ENCODE results near the gene SIRT6. TPM values are rescaled to one million over a fixed set of nuclear protein-coding genes. Genes with fewer than 3 reads are reported as not detected.

The SIRT6 gene
- total and polyA plus RNA-seq, 2 of the 4 experiments (the other 2 are of a cell fraction): 3.9 to 25.3 TPM

GRCh38 chr19:4124638-4125037 lies 57.7 kb downstream of the SIRT6 start:
- Histone ChIP-seq H2BK20ac (ENCODE audit: low read depth, low read length) (no peak overlapping the region; the same call in 1 of the 2 replicates), H3K79me1 (ENCODE audit: low read depth in 1 of 2, low read length in 2 of 2) (peaks cover 4 to 31% of the 10 kb centered on the region in 2 experiments; a peak in 3 of 4 replicates), H3K4me1 (ENCODE audit: control insufficient read depth, insufficient read depth, low read length) (peaks cover 12% of the 10 kb centered on the region), H2BK15ac (ENCODE audit: low read depth, low read length) (peak overlapping the region; percentile 74; the same call in 2 of the 3 replicates), H2BK120ac (ENCODE audit: low read depth, low read length) (no peak overlapping the region), H3K27me3 (ENCODE audit: control insufficient read depth, insufficient read depth, low read length) (no peaks in the 10 kb centered on the region), H3K27ac (ENCODE audit: insufficient read depth, low read length) (peak overlapping the region; percentile 4; the same call in 1 of the 2 replicates), H4K91ac (ENCODE audit: insufficient read depth, low read depth, low read length) (peak overlapping the region; percentile 73), H2BK5ac (ENCODE audit: low read depth, low read length, poor library complexity, severe bottlenecking) (no peak overlapping the region), H3K4me2 (ENCODE audit: low read depth, low read length) (peak overlapping the region; percentile 69), H2AK9ac (replicated peaks; ENCODE audit: low read depth, low read length, poor library complexity) (peak overlapping the region; percentile 60), H2AFZ (replicated peaks; ENCODE audit: low read length, poor library complexity) (peak overlapping the region; percentile 68), H3K4ac (ENCODE audit: low read depth, low read length) (peak overlapping the region; percentile 64), H3K9ac (ENCODE audit: low read depth, low read length) (peak overlapping the region; percentile 96), H3K56ac (ENCODE audit: extremely low read depth, insufficient read depth, low read length) (peak overlapping the region; percentile 28), H3K14ac (replicated peaks; ENCODE audit: low read depth, low read length) (peak overlapping the region; percentile 50; the same call in 1 of the 2 replicates), H3K18ac (ENCODE audit: low read depth, low read length) (no peak overlapping the region), H2AK5ac (ENCODE audit: low read depth, low read length) (peak overlapping the region; percentile 88), H3K36me3 (ENCODE audit: control insufficient read depth, insufficient read depth, low read length) (peaks cover 9% of the 10 kb centered on the region; the same call in 1 of the 2 replicates), H4K20me1 (ENCODE audit: insufficient read depth, low read length) (peaks cover 34% of the 10 kb centered on the region), H3K4me3 (ENCODE audit: insufficient read depth, low read depth, low read length) (no peak overlapping the region), H3K9me1 (ENCODE audit: insufficient read depth, low read length) (peaks cover 11% of the 10 kb centered on the region), H4K8ac (ENCODE audit: low read depth in 2 of 2, low read length in 2 of 2) (peak overlapping the region; percentile 82 to 93), H3K9me3 (ENCODE audit: control insufficient read depth, insufficient read depth, low read length) (no peaks in the 10 kb centered on the region), H4K5ac (ENCODE audit: low read depth, low read length) (peak overlapping the region; percentile 33), H3K23ac (ENCODE audit: low read depth, low read length) (no peak overlapping the region)
- BruUV-seq (replicated peaks): no TSS peak
- ChIA-PET CTCF (no interaction called here), POLR2A (ENCODE audit: unreplicated experiment) (no interaction called here)
- 30% methylated on average over 2 of the region's 8 CpGs; no CpG with 5 or more reads in 1 of the 2 experiments for WGBS, 2 experiments (ENCODE audit: extremely low coverage in 2 of 2, insufficient read length in 1 of 2)
- ATAC-seq (ENCODE audit: low read depth): no peak
- no peak for DNase-seq
- dilution Hi-C loops (cut with HindIII; ENCODE audit: low sequenced_read_pairs, unreplicated experiment) (no loop called here), intact Hi-C loops (cut with micrococcal nuclease) (no loop called here), in situ Hi-C loops (cut with MboI; ENCODE audit: low sequenced_read_pairs) (no loop called here)
- TF ChIP-seq NFE2L2 (IDR thresholded peaks at IDR 0.05; ENCODE audit: low read depth, low read length) (no peak), CEBPB (IDR thresholded peaks at IDR 0.05; ENCODE audit: low read depth, low read length) (no peak)

Small RNAs within 50 kb of the gene (microRNA-seq; reads per million reads assigned to microRNA genes)
- gene RF00017 (ENCODE audit: insufficient read depth, insufficient read length): not detected

Small RNAs within 50 kb of the gene (small RNA-seq; reads per million reads assigned to genes)
- gene RF00017: 0 reads per million in 5 experiments

Other genes starting within 250 kb of the SIRT6 start
- gene NMRK2, start 249.5 kb downstream of the SIRT6 start, total RNA-seq (2012; rRNA removed): not detected in 2 replicates
- gene NMRK2, start 249.5 kb downstream of the SIRT6 start, polyA plus RNA-seq (2012; rRNA removed): not detected in 2 replicates
- gene DAPK3, start 211.5 kb downstream of the SIRT6 start, total RNA-seq (2012; rRNA removed): 128 and 145 TPM in 2 replicates
- gene DAPK3, start 211.5 kb downstream of the SIRT6 start, polyA plus RNA-seq (2012; rRNA removed): 188 and 202 TPM in 2 replicates
- 1,727 and 2,161 TPM in 2 replicates for gene EEF2, start 197.1 kb downstream of the SIRT6 start, total RNA-seq (2012; rRNA removed)
- 1,505 and 1,547 TPM in 2 replicates for gene EEF2, start 197.1 kb downstream of the SIRT6 start, polyA plus RNA-seq (2012; rRNA removed)
- gene PIAS4, start 174.8 kb downstream of the SIRT6 start, total RNA-seq (2012; rRNA removed): 10.8 and 13.6 TPM in 2 replicates
- 12.1 and 16.6 TPM in 2 replicates for gene PIAS4, start 174.8 kb downstream of the SIRT6 start, polyA plus RNA-seq (2012; rRNA removed)
- gene ZBTB7A, start 115.7 kb downstream of the SIRT6 start, total RNA-seq (2012; rRNA removed): 3.2 and 4.2 TPM in 2 replicates
- gene ZBTB7A, start 115.7 kb downstream of the SIRT6 start, polyA plus RNA-seq (2012; rRNA removed): 10.3 and 14.7 TPM in 2 replicates
- gene MAP2K2, start 58.4 kb downstream of the SIRT6 start, total RNA-seq (2012; rRNA removed): 107 and 115 TPM in 2 replicates
- gene MAP2K2, start 58.4 kb downstream of the SIRT6 start, polyA plus RNA-seq (2012; rRNA removed): 151 and 196 TPM in 2 replicates
- gene CREB3L3, start 28.9 kb downstream of the SIRT6 start, total RNA-seq (2012; rRNA removed): not detected in 2 replicates
- not detected in 2 replicates for gene CREB3L3, start 28.9 kb downstream of the SIRT6 start, polyA plus RNA-seq (2012; rRNA removed)
- gene ANKRD24, start 126 bp upstream of the SIRT6 start, total RNA-seq (2012; rRNA removed): 0.18 and 0.28 TPM in 2 replicates
- 0.21 and 0.29 TPM in 2 replicates for gene ANKRD24, start 126 bp upstream of the SIRT6 start, polyA plus RNA-seq (2012; rRNA removed)
- 0.28 and 0.36 TPM in 2 replicates for gene EBI3, start 47.0 kb upstream of the SIRT6 start, total RNA-seq (2012; rRNA removed)
- gene EBI3, start 47.0 kb upstream of the SIRT6 start, polyA plus RNA-seq (2012; rRNA removed): 2.7 and 3.0 TPM in 2 replicates
- 15.6 and 20.3 TPM in 2 replicates for gene YJU2, start 64.5 kb upstream of the SIRT6 start, total RNA-seq (2012; rRNA removed)
- 18.8 and 18.9 TPM in 2 replicates for gene YJU2, start 64.5 kb upstream of the SIRT6 start, polyA plus RNA-seq (2012; rRNA removed)
- gene SHD, start 96.7 kb upstream of the SIRT6 start, total RNA-seq (2012; rRNA removed): not detected in 2 replicates
- gene SHD, start 96.7 kb upstream of the SIRT6 start, polyA plus RNA-seq (2012; rRNA removed): not detected in 2 replicates
- gene TMIGD2, start 119.8 kb upstream of the SIRT6 start, total RNA-seq (2012; rRNA removed): not detected in 2 replicates
- not detected in 2 replicates for gene TMIGD2, start 119.8 kb upstream of the SIRT6 start, polyA plus RNA-seq (2012; rRNA removed)
- 17.4 and 19.2 TPM in 2 replicates for gene FSD1, start 122.0 kb upstream of the SIRT6 start, total RNA-seq (2012; rRNA removed)
- 23.4 and 24.4 TPM in 2 replicates for gene FSD1, start 122.0 kb upstream of the SIRT6 start, polyA plus RNA-seq (2012; rRNA removed)
- gene STAP2, start 156.3 kb upstream of the SIRT6 start, total RNA-seq (2012; rRNA removed): 1.3 and 1.4 TPM in 2 replicates
- gene STAP2, start 156.3 kb upstream of the SIRT6 start, polyA plus RNA-seq (2012; rRNA removed): 3.2 and 3.4 TPM in 2 replicates
- 2.3 and 3.3 TPM in 2 replicates for gene MPND, start 161.0 kb upstream of the SIRT6 start, total RNA-seq (2012; rRNA removed)
- 8.1 and 9.8 TPM in 2 replicates for gene MPND, start 161.0 kb upstream of the SIRT6 start, polyA plus RNA-seq (2012; rRNA removed)
- 28.1 and 32.2 TPM in 2 replicates for gene SH3GL1, start 218.0 kb upstream of the SIRT6 start, total RNA-seq (2012; rRNA removed)
- 138 and 161 TPM in 2 replicates for gene SH3GL1, start 218.0 kb upstream of the SIRT6 start, polyA plus RNA-seq (2012; rRNA removed)
- gene CHAF1A, start 220.1 kb upstream of the SIRT6 start, total RNA-seq (2012; rRNA removed): 11.4 and 12.4 TPM in 2 replicates
- gene CHAF1A, start 220.1 kb upstream of the SIRT6 start, polyA plus RNA-seq (2012; rRNA removed): 22.9 and 26.7 TPM in 2 replicates